Inflammatory macrophage (primary cell): ENCODE results near the gene ELMO2.
A peak's percentile ranks its signal among the peaks of the same experiment; 100 is the strongest.

Experiments used
- DNase-seq, 2 donors: peaks; one replicate each; pipeline ENCODE4 v3.0.0-alpha.2; 2020 to 2022
- total RNA-seq, 18 experiments: gene quantifications; one replicate each; lab custom pipeline; 2026; ENCODE audit warnings: mixed read lengths in 6 of 18, inconsistent platforms in 2 of 18; lab: John Stamatoyannopoulos, UW

ELMO2 gene, protein sequence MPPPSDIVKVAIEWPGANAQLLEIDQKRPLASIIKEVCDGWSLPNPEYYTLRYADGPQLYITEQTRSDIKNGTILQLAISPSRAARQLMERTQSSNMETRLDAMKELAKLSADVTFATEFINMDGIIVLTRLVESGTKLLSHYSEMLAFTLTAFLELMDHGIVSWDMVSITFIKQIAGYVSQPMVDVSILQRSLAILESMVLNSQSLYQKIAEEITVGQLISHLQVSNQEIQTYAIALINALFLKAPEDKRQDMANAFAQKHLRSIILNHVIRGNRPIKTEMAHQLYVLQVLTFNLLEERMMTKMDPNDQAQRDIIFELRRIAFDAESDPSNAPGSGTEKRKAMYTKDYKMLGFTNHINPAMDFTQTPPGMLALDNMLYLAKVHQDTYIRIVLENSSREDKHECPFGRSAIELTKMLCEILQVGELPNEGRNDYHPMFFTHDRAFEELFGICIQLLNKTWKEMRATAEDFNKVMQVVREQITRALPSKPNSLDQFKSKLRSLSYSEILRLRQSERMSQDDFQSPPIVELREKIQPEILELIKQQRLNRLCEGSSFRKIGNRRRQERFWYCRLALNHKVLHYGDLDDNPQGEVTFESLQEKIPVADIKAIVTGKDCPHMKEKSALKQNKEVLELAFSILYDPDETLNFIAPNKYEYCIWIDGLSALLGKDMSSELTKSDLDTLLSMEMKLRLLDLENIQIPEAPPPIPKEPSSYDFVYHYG
- 57.6 to 112 (median 84.5) reads per million in 18 experiments for total RNA-seq

GRCh38 chr20:46406200-46406985 lies at the start of gene ELMO2:
ELMO2 (minus strand) TSS chr20:46406615; CDS start chr20:46394482, 12,133 bp downstream.
- peak; percentile 97 for DNase-seq

- DNase-seq, result no peak
These were observed 49.3 kb upstream of the ELMO2 start for GRCh38 chr20:46455729-46456128.

GRCh38 chr20:46446851-46447250 lies 40.4 kb upstream of the ELMO2 start:
- DNase-seq, result no peak

DNA sequence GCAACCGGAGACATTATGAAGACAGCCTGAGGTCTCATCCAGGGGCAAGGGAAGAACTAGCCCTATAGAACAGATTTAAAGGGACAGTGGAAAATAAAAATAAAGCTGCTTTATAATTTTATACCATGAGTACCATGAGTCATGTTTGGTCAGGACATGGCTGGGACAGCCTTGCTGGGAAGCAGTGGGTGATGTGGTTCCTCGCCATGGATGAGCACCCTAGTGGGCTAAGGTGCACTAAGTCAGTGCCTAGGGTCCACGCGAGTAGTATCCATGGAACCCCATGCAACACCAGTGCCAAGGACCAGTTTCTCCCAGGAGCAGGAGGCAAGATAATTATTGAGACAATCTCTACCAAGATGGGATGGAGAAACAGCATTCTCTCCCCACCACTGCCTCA lies 33.4 kb upstream of the ELMO2 start:
- no peak for DNase-seq

DNA sequence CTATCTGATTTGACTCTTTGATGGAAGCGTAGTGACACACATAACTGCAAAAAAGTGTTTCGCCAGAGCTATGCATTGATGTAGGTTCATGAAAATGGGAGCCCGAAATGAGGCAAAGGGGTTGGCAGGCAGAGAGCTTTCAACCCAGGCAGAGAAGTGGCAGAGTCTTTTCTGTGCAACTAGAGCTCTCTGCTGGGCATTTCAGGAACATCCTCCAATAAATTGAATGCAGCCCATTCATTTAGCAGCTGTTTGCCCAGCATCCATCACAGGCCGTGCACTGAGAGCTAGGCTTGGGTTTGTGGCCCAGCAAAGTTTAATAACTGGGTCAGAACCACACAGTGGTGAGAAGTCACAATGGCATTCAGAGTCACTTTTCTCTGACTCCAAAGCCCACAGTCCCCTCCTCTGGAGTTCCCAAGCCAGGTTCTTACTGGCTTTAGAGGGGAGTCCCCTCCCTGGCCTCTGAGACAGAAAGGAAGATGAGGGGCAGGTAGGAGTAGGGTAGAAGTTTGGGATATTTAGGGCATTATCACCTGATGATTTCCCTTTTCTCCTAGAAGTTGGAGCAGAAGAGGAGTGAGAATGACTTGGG lies 31.8 kb upstream of the ELMO2 start:
- peak; percentile 43 to 57 for DNase-seq

DNA sequence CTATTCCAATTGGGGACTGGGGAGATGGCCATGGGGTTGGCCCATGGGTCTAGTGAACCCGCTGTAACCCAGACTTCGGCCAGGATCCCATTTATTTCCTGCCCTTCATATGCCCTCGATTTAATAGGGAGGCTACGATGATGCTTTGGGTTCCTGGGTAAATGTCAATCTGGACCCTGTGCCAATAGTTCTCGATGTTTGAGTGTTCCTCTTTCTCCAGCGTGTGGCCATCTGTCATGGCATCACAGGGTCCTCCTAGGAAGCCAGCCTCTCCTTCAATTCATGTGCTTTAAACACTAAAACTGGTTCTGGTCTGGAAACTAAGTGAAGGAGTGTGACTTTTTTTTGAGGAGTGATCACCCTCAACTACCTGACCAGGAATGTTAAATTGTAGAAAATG lies 28.7 kb upstream of the ELMO2 start:
- DNase-seq, result no peak

- DNase-seq, result no peak
These were observed 28.2 kb upstream of the ELMO2 start for GRCh38 chr20:46434597-46434996.

DNA sequence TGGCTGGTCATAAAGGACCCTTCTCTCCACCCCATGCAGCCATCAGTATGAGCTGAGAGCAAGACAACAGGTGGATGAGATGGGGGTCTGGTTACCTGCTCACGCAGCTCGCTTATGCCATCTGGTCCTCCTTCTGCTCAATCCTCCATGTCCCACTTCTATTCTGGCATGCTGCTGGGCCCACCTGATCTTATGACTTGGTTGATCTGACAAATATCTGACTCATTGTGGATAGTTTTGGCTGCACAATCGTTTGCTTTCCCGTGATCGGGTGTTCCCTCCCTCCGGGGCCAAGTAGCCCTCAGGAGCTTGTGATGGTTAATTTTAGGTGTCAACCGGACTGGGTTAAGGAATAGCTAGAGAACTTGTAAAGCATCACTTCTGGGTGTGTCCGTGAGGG lies 26.6 kb upstream of the ELMO2 start:
- no peak for DNase-seq

GRCh38 chr20:46430921-46431712 lies 24.7 kb upstream of the ELMO2 start:
- no peak for DNase-seq

GRCh38 chr20:46427384-46427783 lies 21.0 kb upstream of the ELMO2 start:
- no peak for DNase-seq

- no peak for DNase-seq
These were observed 17.6 kb upstream of the ELMO2 start for GRCh38 chr20:46423882-46424482.

DNA sequence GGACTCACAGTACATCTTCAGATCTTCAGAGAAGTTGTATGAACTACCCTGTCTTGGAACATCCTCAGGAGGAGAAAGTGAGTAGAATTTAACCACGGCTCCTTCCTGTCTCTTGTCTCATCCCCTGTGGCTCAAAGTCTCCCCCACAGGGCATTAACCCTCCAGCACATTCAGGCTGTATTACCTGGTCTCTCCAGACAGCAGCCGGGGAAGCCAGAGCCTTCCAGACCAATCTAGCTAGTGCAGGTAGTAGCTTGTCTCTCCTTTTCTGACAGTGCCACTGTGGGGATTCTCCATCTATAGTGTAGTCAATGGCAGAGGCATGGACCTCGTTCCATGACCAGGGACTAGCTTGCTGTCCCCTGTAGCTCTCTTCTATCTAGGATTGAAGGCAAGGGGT lies 16.9 kb upstream of the ELMO2 start:
- no peak for DNase-seq

DNA sequence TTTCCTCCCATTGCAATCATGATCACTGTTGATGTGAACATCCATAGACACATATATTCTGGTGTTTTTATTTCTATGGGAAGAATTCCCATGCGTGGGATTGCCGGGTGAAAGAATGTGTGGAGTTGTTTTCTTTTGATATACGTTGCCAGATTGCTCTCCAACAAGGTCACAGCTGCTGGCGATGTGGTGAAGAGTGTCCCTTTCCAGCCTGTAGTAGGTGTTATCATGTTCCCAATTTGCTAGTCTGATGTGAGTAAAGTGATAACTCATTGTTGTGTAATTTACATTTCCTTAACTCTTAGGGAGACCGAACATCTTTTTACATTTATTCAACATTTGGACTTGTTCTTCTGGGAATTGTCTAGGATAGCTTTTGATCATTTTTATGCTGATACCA lies 14.5 kb upstream of the ELMO2 start:
- no peak for DNase-seq

DNA sequence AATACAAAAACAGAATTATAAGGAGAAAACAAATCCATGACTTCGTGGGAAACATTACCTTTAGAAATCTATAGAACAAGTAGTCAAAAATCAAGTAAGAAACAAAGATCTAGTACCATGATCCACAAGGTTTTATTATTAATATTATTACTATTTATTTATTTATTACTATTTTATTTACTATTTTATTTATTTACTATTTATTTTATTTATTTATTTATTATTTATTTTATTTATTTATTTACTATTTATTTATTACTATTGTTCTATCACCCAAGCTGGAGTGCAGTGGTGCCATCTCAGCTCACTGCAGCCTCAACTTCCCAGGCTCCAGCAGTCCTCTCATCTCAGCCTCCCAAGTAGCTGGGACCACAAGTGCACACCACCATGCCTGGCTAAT lies 13.5 kb upstream of the ELMO2 start:
- no peak for DNase-seq

DNA sequence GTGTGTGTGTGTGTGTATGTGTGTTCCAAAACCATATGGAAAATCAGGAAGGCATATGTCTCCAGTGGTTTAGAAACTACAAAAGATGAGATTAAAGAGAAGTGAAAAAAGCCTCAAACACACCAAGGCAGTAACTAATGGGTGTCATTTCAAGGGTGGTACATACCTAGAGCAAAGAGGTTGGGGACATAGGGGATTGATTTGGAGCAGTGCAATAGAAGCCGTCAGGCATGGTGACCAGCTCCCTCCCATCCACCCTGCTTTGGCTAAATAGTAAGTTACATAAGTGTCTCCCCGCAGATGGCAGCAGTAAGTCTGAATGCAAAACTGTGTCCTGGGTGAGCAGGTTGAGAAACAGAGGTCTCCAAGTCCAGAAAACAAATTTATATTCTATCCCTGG lies 10.4 kb upstream of the ELMO2 start:
- no peak for DNase-seq

DNA sequence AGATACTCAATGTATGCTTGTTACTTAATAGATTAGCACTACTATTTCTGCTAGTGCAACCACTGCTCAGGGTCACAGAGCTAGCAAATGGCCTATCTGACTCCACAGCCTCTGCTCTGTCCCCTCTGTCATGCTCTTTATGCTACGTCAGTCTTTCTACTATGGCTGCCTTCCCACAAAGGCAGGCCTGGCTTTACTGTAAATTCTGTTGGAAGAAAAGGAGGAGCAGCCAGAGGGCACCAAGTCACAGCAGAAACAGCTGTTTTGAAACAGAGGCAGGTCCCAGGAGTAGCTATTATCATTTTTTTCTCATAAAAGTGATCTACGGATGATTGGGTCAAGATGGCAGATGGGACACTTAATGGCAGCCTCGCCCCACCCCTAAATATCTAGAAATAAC lies 10.0 kb upstream of the ELMO2 start:
- no peak for DNase-seq

GRCh38 chr20:46415773-46416172 lies 9.4 kb upstream of the ELMO2 start:
- no peak for DNase-seq

DNA sequence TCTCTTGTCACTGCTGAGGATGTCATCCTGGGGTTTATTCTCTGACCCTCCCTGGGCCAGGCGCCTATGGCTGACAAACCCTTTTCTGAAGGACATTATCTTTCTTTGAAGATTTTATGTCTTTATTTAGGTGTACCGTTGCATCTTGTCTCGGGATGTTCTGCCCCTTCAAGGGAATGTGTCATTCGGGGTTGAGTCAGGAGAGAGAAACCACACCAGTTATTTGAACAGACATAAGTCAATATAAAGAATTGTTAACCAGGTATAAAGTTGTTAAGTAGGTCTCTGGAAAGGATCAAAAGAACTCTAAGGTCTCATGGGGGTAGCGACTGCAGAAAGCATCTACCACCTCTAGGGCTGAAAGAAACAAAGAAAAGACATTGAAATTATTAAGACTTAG lies 8.2 kb upstream of the ELMO2 start:
- no peak for DNase-seq

DNA sequence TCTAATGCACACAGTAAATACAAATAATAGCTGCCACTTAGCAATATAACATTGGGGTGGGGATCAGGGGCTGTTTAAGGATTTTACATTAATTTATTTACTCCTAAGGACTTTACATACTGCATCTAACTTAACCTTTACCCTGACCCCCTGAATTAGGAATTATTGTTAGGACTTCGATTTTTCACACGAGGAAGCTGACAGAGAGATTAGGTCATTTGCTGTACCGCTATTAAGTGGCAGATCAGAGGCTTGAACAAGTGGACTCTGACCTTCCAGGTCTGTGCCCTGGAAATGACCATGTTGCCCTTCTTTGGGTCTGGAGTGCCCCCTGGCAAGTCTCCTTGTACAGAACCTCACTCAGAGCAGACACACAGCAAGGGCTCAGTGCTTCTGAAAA lies 5.2 kb upstream of the ELMO2 start:
- no peak for DNase-seq

GRCh38 chr20:46408281-46408731 lies 1.9 kb upstream of the ELMO2 start:
- no peak for DNase-seq

DNA sequence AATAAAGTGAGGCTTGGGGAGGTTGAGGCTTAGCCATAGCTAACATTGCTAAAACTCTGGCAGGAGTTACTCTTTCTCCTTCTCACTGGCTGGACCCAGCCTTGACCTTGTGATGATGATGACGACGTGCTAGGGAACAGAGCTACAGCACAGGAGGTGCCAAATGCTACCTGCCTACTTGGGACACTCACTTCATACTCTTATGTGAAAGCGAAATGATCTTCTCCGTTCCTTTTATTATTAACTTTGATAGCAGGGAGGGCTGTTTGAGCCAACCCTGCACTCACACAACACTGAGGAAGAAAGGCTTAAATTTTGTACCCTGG lies 1.2 kb upstream of the ELMO2 start:
- DNase-seq, result no peak
